Keratinocyte (primary cell): ENCODE measurements around the gene TTC24. TPM values are rescaled to one million over a fixed set of nuclear protein-coding genes. Genes with fewer than 3 reads are reported as not detected.

ENCODE experiments used
- DNase-seq: peaks from one replicate; pipeline ENCODE4 v3.0.0-alpha.2; 2011; ENCODE audit warnings: low read depth, missing footprints, low spot score
- FAIRE-seq: peaks from 2 replicates; lab custom pipeline; 2011; peaks lifted over from hg19 to GRCh38; lab: Jason Lieb, UNC
- H2AFZ ChIP-seq: 2 replicates; pipeline ENCODE4 v1.6.0; 2012; ENCODE audit warnings: low read length, control low read depth, inconsistent platforms; ENCODE audit not compliant: control insufficient read depth
- H3K27ac ChIP-seq: 2 replicates; pipeline ENCODE4 v1.5.1; 2011; ENCODE audit warnings: low read length; ENCODE audit not compliant: control insufficient read depth, insufficient read depth
- H3K27me3 ChIP-seq: 3 replicates; pipeline ENCODE4 v1.6.0; 2011; ENCODE audit warnings: low read length; ENCODE audit not compliant: control insufficient read depth, insufficient read depth; ENCODE audit errors: extremely low read depth
- H3K36me3 ChIP-seq, 2 experiments: 2 replicates in 1 of 2; 3 replicates in 1 of 2; pipeline ENCODE4 v1.5.1; 2011; ENCODE audit warnings: low read length in 2 of 2, mild to moderate bottlenecking in 1 of 2; ENCODE audit not compliant: control insufficient read depth in 2 of 2, insufficient read depth in 2 of 2; ENCODE audit errors: extremely low read depth in 1 of 2
- H3K4me1 ChIP-seq: 3 replicates; pipeline ENCODE4 v1.5.1; 2011; ENCODE audit warnings: low read length; ENCODE audit not compliant: control insufficient read depth, insufficient read depth; ENCODE audit errors: extremely low read depth
- H3K4me2 ChIP-seq: 3 replicates; pipeline ENCODE4 v1.6.0; 2011; ENCODE audit warnings: low read depth, low read length; ENCODE audit not compliant: control insufficient read depth, insufficient read depth; ENCODE audit errors: extremely low read depth
- H3K4me3 ChIP-seq, 3 experiments: fragments of 200-600 bp in 1 of 3; sonication (generic) in 1 of 3; 2 replicates in 2 of 3; 3 replicates in 1 of 3; pipeline ENCODE4 v1.5.1; 2011 to 2016; ENCODE audit warnings: low read length in 3 of 3, mild to moderate bottlenecking in 3 of 3, control low read depth in 2 of 3, inconsistent platforms in 1 of 3, low read depth in 1 of 3, mixed read lengths in 1 of 3, mixed run types in 1 of 3, moderate library complexity in 1 of 3; ENCODE audit not compliant: control insufficient read depth in 2 of 3, insufficient read depth in 2 of 3; ENCODE audit errors: extremely low read depth in 1 of 3
- H3K79me2 ChIP-seq: 2 replicates; pipeline ENCODE4 v1.6.0; 2012; ENCODE audit warnings: low read length; ENCODE audit not compliant: control insufficient read depth, insufficient read depth
- H3K9ac ChIP-seq: 3 replicates; pipeline ENCODE4 v1.6.0; 2011; ENCODE audit warnings: low read length; ENCODE audit not compliant: control insufficient read depth, insufficient read depth; ENCODE audit errors: extremely low read depth
- H3K9me1 ChIP-seq: 3 replicates; pipeline ENCODE4 v1.6.0; 2011; ENCODE audit warnings: low read length; ENCODE audit not compliant: control insufficient read depth, insufficient read depth; ENCODE audit errors: extremely low read depth
- H3K9me3 ChIP-seq: 2 replicates; pipeline ENCODE4 v1.5.1; 2012; ENCODE audit warnings: low read depth, low read length; ENCODE audit not compliant: control insufficient read depth
- H4K20me1 ChIP-seq: 3 replicates; pipeline ENCODE4 v1.6.0; 2011; ENCODE audit warnings: low read length; ENCODE audit not compliant: control insufficient read depth, insufficient read depth; ENCODE audit errors: extremely low read depth
- EZH2 ChIP-seq: IDR thresholded peaks from one replicate; pipeline ENCODE4 v1.6.1; 2012; ENCODE audit warnings: inconsistent platforms, mild to moderate bottlenecking, low read length, moderate library complexity
- dilution Hi-C: fragments of 300-500 bp; cut with MboI; formaldehyde crosslinking; loops from one replicate; pipeline ENCODE4 v1.7.0; 2020; ENCODE audit warnings: low sequenced_read_pairs; ENCODE audit not compliant: extremely low pct_ligation_motif_present
- polyA plus RNA-seq, 5 experiments: library from polyadenylated mRNA; depleted of rRNA in 3 of 5; stranded (reverse) in 3 of 5; stranded (forward) in 1 of 5; unstranded in 1 of 5; fragments of >200 nt; gene quantifications; 1 replicate in 1 of 5; 2 replicates in 3 of 5; 3 replicates in 1 of 5; pipeline versions ENCODE4 v1.2.1 to v1.2.3, GENCODE V29; 2011 to 2012; ENCODE audit warnings: missing spikeins in 2 of 5, low read depth in 1 of 5, low replicate concordance in 1 of 5
- TF ChIP-seq, protein P1 (sequence below), 3 experiments: IDR thresholded peaks in 1 of 3; conservative IDR thresholded peaks in 1 of 3; optimal IDR thresholded peaks in 1 of 3; 2 replicates in 2 of 3; 3 replicates in 1 of 3; pipeline versions ENCODE3 to v1.5.1; 2011; ENCODE audit warnings: low read length in 3 of 3, mild to moderate bottlenecking in 3 of 3, moderate library complexity in 2 of 3, control low read depth in 1 of 3, inconsistent platforms in 1 of 3; ENCODE audit not compliant: insufficient read depth in 2 of 3; ENCODE audit errors: extremely low read depth in 1 of 3

TTC24 gene
- polyA plus RNA-seq, 1 donor (not counting 4 experiments of a cell fraction or from before 2014, with no cell fraction given), result not detected

DNA sequence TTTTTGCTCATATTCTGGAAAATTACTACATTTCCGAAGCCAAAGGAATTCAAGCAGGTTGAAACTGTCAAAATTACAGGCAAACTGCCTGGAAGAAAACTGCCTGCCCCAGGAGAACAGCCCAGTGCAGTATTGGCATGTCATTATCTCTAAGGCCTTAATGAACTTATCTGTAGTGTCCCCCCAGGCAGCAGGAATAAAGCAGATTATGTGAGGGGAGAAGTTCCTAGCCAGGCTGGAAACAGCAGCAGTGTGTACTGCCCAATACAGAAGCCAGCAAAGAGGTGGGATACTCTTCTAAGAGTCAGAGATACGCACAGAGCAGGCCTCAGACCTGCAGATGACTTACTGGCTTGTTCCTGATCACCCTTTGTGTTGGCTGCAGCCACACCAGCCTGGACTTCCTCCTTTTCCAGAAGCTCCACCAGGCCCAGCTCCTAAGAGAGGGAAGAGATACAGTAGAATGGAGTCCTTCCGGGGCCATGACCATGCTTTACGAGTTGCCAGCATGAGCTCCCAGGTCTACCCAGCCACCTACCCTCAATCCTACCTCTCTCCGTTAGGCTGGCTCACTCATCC is 18.8 kb upstream of the TTC24 start:
- Histone ChIP-seq H3K9me1 (no peaks in the 10 kb centered on the region), H4K20me1 (no peaks in the 10 kb centered on the region), H3K79me2 (no peaks in the 10 kb centered on the region), H3K27me3 (no peaks in the 10 kb centered on the region), H3K4me1 (no peaks in the 10 kb centered on the region), H3K4me2 (no peak overlapping the region), H3K9ac (no peak overlapping the region), H3K27ac (no peak overlapping the region), H2AFZ (no peak overlapping the region), H3K9me3 (no peaks in the 10 kb centered on the region), H3K4me3 (no peak overlapping the region), H3K36me3 (peaks cover 0 to 23% of the 10 kb centered on the region in 2 experiments)
- FAIRE-seq (no peak), DNase-seq (no peak)
- TF ChIP-seq, protein P1, sequence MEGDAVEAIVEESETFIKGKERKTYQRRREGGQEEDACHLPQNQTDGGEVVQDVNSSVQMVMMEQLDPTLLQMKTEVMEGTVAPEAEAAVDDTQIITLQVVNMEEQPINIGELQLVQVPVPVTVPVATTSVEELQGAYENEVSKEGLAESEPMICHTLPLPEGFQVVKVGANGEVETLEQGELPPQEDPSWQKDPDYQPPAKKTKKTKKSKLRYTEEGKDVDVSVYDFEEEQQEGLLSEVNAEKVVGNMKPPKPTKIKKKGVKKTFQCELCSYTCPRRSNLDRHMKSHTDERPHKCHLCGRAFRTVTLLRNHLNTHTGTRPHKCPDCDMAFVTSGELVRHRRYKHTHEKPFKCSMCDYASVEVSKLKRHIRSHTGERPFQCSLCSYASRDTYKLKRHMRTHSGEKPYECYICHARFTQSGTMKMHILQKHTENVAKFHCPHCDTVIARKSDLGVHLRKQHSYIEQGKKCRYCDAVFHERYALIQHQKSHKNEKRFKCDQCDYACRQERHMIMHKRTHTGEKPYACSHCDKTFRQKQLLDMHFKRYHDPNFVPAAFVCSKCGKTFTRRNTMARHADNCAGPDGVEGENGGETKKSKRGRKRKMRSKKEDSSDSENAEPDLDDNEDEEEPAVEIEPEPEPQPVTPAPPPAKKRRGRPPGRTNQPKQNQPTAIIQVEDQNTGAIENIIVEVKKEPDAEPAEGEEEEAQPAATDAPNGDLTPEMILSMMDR (optimal IDR thresholded peaks at IDR 0.05 in 1 of 3, IDR thresholded peaks at IDR 0.05 in 1 of 3, conservative IDR thresholded peaks at IDR 0.05 in 1 of 3; ENCODE audit: extremely low read depth in 1 of 3, insufficient read depth in 2 of 3, low read length in 3 of 3), result no peak
- no peak for TF ChIP-seq EZH2
- dilution Hi-C loops, result no loop called here

DNA sequence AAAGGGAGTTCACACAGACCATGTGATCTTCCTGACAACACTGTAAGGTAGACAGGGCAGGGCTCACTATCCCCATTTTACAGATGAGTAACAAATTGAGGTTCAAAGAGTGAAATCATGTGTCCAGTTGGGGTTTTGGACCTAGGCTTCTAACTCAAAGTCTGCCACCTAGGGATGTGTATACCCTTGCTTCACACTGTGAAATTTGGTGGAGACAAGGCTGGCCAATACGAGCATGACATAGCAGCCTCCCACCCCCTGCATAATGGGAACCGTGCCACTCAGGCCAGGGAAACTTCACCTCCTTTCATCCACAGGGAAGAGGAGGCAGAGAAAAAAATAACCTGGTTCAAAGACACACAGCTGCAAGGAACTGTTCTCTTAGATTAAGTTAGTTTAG is 14.0 kb upstream of the TTC24 start:
- Histone ChIP-seq H3K36me3 (peaks cover 0 to 25% of the 10 kb centered on the region in 2 experiments), H3K27ac (no peak overlapping the region), H3K9me3 (no peaks in the 10 kb centered on the region), H3K79me2 (peaks cover 7% of the 10 kb centered on the region), H3K4me1 (no peaks in the 10 kb centered on the region), H3K9me1 (no peaks in the 10 kb centered on the region), H3K27me3 (no peaks in the 10 kb centered on the region), H3K4me3 (no peak overlapping the region), H2AFZ (no peak overlapping the region), H4K20me1 (no peaks in the 10 kb centered on the region), H3K4me2 (no peak overlapping the region), H3K9ac (no peak overlapping the region)
- FAIRE-seq, result no peak
- DNase-seq, result no peak
- dilution Hi-C loops, result no loop called here
- TF ChIP-seq EZH2, result no peak
- TF ChIP-seq, protein P1 (optimal IDR thresholded peaks at IDR 0.05 in 1 of 3, IDR thresholded peaks at IDR 0.05 in 1 of 3, conservative IDR thresholded peaks at IDR 0.05 in 1 of 3; ENCODE audit: extremely low read depth in 1 of 3, insufficient read depth in 2 of 3, low read length in 3 of 3), result no peak
